ENCODE measurements around the gene KCP.

- TF ChIP-seq ZNF446 (CRISPR knock-in tag; IDR thresholded peaks at IDR 0.05) (no peak), ZNF350 (CRISPR knock-in tag; IDR thresholded peaks at IDR 0.05; ENCODE audit: borderline replicate concordance, low read depth) (no peak), SKIL (CRISPR knock-in tag; IDR thresholded peaks at IDR 0.05; ENCODE audit: borderline replicate concordance) (no peak), FOXM1 (CRISPR knock-in tag; IDR thresholded peaks at IDR 0.05) (no peak), ZNF776 (CRISPR knock-in tag; IDR thresholded peaks at IDR 0.05) (no peak)
- TF ChIP-seq, protein P1, sequence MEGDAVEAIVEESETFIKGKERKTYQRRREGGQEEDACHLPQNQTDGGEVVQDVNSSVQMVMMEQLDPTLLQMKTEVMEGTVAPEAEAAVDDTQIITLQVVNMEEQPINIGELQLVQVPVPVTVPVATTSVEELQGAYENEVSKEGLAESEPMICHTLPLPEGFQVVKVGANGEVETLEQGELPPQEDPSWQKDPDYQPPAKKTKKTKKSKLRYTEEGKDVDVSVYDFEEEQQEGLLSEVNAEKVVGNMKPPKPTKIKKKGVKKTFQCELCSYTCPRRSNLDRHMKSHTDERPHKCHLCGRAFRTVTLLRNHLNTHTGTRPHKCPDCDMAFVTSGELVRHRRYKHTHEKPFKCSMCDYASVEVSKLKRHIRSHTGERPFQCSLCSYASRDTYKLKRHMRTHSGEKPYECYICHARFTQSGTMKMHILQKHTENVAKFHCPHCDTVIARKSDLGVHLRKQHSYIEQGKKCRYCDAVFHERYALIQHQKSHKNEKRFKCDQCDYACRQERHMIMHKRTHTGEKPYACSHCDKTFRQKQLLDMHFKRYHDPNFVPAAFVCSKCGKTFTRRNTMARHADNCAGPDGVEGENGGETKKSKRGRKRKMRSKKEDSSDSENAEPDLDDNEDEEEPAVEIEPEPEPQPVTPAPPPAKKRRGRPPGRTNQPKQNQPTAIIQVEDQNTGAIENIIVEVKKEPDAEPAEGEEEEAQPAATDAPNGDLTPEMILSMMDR (CRISPR knock-in tag; IDR thresholded peaks at IDR 0.05), result no peak
- TF ChIP-seq, protein P2, sequence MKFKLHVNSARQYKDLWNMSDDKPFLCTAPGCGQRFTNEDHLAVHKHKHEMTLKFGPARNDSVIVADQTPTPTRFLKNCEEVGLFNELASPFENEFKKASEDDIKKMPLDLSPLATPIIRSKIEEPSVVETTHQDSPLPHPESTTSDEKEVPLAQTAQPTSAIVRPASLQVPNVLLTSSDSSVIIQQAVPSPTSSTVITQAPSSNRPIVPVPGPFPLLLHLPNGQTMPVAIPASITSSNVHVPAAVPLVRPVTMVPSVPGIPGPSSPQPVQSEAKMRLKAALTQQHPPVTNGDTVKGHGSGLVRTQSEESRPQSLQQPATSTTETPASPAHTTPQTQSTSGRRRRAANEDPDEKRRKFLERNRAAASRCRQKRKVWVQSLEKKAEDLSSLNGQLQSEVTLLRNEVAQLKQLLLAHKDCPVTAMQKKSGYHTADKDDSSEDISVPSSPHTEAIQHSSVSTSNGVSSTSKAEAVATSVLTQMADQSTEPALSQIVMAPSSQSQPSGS (CRISPR knock-in tag; IDR thresholded peaks at IDR 0.05), result no peak
Observed at GRCh38 chr7:128912281-128912680, 1.8 kb upstream of the KCP start.
